GM21447 (cell line): ENCODE results near the gene SLC16A13.
"Not testable (repeated sequence)": the region's sequence is repeated elsewhere in the genome, so short reads cannot be mapped to it uniquely, and the experiment has no call there.

Experiments
- ATAC-seq: cut with Tn5 transposase; IDR thresholded peaks from one replicate; pipeline ENCODE4 v1.9.1; 2021; ENCODE audit not compliant: unreplicated experiment

Gene SLC16A13

DNA sequence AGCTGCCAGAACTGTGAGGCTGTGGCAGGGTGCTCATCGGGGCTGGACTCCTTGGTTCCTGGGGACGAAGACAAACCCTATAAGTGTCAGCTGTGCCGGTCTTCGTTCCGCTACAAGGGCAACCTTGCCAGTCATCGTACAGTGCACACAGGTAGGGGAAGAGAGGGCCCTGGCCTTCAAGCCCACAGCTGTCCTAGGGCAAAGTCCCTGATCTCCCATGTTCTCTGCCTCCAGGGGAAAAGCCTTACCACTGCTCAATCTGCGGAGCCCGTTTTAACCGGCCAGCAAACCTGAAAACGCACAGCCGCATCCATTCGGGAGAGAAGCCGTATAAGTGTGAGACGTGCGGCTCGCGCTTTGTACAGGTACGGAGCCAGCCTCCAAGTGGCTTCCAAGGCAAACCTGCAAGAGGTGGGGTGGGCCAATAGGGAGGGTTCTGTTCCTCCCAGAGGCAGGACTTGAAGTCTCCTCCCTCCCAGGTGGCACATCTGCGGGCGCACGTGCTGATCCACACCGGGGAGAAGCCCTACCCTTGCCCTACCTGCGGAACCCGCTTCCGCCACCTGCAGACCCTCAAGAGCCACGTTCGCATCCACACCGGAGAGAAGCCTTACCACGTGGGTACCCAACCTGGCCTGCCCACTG, 9.2 kb upstream of the SLC16A13 start:
- ATAC-seq = no peak

DNA sequence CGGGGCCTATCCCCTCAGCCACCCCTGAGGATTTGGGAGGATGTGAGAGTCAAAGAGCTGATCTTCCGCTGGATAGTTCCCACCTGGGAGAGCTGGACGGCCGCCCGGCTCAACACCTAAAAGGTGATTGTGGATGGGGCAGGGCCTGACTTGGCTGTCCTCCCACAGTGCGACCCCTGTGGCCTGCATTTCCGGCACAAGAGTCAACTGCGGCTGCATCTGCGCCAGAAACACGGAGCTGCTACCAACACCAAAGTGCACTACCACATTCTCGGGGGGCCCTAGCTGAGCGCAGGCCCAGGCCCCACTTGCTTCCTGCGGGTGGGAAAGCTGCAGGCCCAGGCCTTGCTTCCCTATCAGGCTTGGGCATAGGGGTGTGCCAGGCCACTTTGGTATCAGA, 8.5 kb upstream of the SLC16A13 start:
- no peak for ATAC-seq

DNA sequence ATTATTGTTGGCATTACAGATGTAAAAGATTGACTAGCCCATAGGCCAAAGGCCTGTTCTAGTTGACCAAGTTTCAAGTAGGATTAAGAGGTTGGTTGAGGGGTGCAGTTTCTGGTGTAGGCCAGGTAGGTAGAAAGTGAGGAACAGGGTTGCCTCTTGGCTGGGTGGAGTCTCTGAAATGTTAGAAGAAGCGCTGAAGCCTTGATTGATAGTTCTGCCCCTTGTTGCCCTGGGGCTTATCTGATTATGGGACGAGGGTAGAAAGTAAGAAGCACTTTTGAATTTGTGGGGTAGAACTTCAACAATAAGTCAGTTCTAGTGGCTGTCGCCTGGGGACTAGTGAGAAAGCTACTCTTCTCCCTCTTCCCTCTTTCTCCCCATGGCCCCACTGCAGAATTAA, 6.7 kb upstream of the SLC16A13 start:
- no peak for ATAC-seq

DNA sequence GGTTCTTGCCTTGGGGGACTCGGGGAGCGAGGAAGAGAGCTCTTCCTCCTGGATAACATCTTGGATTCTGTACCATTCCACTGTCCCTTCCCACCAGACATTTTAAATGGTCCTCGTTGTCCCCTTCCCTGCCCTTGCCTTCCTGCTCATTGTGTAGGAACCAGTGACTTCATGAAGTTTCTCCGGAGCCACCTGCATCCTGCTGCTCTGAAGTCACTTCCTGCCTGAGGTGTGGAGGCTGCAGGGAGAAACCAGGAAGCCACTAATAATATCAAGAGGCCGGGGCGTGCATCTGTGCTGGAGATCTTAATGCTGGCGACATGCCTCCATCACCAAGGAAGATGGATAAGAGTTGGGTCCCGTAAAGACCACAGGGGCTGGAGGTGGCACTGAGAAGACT, 6.2 kb upstream of the SLC16A13 start:
- no peak for ATAC-seq

DNA sequence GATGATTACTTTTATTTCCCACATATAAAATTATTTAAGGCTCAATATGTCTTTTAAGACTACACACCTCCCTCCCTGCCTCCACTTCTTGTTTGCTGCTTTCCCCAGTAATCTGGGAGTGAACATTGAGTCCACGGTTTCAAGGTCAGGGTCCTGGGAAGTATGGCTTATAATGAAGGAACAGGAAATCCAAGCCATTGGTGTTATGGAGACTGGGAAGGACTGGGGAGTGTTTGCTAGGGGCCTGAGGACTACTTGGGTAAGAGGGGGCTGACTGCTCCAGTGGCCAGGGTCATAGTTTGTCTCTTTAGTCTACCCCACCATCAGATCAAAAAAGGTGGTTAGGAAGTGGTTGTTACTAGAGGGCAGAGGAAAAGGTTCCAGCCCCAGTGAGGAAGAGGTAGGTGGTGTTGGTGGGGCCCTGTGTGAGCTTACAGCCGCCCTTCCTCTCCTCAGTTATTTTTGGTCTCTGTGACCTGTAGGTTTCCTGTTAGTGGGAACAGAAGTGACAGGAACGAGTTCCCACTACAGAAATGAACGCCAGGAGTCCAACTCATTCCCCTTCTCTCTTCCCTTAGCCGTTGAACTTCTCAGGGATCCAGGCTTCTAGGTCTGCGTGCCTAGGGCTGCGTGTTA, 742 bp upstream of the SLC16A13 start:
- peak; percentile 15 for ATAC-seq

DNA sequence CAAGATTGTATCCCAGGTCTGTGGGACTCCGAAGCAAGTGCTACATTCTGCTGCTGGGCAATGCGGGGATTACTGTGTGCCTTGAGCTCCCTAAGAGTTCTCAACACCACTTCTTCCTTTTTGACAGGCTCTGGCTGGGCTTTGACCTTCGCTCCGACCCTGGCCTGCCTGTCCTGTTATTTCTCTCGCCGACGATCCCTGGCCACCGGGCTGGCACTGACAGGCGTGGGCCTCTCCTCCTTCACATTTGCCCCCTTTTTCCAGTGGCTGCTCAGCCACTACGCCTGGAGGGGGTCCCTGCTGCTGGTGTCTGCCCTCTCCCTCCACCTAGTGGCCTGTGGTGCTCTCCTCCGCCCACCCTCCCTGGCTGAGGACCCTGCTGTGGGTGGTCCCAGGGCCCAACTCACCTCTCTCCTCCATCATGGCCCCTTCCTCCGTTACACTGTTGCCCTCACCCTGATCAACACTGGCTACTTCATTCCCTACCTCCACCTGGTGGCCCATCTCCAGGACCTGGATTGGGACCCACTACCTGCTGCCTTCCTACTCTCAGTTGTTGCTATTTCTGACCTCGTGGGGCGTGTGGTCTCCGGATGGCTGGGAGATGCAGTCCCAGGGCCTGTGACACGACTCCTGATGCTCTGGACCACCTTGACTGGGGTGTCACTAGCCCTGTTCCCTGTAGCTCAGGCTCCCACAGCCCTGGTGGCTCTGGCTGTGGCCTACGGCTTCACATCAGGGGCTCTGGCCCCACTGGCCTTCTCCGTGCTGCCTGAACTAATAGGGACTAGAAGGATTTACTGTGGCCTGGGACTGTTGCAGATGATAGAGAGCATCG, 2.4 kb downstream of the SLC16A13 start:
- no peak for ATAC-seq

DNA sequence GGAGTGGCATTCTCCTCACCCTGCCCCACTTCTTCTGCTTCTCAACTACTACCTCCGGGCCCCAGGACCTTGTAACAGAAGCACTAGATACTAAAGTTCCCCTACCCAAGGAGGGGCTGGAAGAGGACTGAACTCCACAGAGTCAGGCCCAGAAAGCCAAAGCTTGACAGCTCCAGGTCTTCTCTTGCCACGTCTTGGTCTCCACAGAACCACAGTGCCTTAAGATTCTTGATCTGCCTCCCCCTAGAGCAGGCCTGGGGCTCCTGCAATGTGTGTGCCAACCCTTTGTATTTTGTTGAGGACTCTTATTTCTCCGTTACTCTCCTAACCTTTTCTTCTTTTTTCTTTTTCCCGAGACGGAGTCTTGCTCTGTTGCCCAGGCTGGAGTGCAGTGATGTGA, 4.0 kb downstream of the SLC16A13 start:
- no peak for ATAC-seq

DNA sequence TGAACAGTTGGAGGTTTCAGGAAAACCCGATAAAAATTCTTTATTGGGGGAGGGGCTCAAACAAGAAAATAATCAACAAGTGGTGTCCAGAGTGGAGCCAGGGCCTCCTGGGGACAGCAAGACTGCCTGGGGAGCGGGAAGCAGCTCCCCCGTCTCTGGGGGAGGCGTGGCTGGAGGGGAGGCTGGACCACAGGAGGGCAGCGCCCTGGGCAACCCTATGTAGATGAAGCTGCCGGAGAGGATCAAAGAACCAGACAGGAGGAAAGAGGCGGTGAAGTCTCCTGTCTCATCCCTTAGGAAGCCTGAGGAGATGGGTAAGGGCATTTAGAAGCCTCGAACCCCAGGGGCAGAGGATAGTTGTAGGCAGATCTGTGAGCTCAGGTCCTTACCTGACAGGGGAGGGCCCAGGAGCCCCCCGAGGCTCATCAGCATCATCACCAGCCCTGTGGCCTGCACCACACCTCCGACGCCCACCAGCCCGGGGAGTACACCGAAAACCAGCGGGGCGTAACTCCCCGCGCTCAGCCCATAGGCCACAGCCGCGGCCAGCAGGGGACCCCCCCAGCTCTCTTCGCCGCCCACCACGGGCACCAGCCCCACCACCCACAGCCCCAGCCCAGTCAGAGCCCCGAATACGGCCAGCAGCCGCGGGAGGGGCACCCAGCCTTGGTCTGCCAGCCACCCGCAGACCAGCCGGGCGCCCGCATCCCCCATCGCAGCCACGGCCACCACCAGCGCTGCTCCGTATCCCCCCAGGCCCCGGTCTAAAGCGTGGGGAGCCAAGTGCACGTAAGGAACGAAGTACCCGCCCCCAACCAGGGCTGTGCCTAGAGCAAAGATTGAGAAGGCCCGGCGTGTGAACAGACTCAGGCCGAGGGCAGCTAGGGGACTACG, 6.0 kb downstream of the SLC16A13 start:
- no peak for ATAC-seq

DNA sequence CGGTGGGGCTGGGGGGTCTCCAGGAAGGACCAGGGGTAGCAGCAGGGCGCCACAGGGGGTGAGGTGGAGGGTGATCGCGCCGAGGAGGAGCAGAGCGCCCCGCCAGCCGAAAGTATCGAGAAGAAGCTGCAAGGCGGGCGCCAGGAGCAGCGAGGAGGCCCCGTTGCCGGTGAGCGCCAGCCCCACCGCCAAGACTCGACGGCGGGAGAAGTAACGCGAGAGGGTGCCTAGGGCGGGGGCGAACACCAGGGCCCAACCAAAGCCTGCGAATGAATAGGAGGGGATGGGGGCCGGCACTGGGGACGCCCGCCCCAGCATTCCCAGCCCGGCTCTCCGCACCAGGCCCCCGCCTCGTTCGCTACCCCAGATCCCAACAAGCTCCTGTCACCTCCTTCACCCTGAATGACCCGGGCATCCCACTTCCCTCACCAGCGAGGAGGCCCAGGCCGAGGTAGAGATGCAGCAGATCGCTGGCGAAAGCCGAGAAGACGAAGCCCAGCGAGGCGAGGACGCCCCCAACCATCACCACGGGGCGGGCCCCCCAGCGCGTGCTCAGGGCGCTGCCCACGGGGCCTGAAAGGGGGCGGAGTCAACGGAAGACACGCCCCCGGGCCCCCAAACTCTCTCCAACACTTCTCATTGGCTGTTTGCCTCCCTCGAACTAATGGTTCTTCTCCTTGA, 6.8 kb downstream of the SLC16A13 start:
- no peak for ATAC-seq

DNA sequence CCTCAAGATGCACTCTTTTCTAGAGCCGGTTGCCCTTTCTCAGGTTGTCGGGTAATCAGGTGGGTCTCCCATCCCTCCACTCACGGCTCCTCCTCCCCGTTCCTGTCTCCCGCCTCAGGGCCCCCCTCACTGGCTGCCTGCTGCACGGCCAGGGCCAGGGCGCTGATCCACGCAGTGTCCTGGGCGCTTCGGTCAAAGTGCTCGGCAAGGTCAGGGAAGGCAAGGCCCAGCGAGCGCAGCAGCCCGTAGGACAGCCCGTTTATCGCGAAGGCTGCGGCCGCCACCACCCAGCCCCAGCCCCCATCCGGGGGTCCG, 7.3 kb downstream of the SLC16A13 start:
- ATAC-seq = no peak

DNA sequence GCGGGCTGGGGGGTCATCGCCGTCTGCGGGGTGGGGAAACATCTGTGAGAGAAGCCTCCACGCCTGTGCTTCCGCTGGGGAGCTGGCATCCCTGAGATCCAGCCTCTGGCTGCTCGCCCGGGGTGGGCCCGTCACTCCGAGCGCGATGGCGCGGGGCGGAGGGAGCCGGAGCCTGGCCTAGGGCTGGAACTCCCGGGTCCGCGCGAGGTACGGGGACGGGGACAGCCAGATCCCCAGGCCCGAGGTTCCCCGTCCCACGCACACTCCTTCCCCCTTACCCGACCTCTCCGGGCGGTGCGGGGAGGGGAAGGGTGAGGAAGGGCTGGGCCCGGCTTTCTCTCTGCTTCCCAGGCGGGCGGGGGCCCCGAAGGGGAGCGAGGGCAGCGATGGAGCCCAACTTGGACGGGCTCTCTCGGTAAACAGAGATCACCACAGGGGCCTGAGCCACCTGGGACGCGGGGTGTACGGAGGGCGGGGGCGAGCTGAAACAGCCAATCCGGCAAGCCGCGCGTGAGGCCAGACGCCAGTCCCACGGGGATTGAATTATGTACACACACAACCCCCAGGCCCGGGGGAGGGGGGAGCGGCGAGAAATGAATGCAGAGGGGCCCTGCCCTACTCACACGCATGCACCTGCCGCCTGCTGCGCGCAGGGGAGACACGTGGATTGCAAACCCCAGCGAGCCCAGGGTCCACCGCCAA, 7.8 kb downstream of the SLC16A13 start, which contains the start of gene SLC16A11:
TSS of gene SLC16A11 (minus strand) at position 596 of the 702 bp plus-strand sequence. CDS start at position 17, 579 bp downstream.
- no peak for ATAC-seq

DNA sequence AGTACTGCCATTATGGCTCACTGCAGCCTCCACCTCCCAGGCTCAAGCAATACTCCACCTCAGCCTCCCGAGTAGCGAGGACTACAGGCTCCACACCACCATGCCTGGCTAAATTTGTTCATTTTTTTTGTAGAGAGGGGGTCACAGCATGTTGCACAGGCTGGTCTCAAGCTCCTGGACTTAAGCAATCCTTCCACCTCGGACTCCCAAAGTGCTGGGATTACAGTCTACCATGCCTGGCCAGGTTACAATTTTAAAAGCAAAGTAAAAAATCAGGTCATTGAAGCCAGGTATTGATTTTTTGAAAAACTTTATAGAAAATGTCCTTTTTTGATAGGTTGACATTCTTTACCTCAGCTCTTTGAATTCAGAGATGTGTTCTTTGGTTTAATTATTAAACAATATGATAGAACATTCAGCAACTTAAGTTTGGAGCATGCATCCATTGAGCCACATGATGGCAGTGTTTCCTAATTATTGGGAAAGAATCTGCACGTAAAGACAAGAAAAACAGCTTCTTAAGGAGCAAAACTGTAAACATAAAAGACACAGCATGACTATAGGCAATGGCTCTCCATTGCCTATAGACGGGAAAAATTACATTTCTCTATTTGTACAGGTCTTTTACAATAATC, 9.8 kb downstream of the SLC16A13 start:
- no peak for ATAC-seq

DNA sequence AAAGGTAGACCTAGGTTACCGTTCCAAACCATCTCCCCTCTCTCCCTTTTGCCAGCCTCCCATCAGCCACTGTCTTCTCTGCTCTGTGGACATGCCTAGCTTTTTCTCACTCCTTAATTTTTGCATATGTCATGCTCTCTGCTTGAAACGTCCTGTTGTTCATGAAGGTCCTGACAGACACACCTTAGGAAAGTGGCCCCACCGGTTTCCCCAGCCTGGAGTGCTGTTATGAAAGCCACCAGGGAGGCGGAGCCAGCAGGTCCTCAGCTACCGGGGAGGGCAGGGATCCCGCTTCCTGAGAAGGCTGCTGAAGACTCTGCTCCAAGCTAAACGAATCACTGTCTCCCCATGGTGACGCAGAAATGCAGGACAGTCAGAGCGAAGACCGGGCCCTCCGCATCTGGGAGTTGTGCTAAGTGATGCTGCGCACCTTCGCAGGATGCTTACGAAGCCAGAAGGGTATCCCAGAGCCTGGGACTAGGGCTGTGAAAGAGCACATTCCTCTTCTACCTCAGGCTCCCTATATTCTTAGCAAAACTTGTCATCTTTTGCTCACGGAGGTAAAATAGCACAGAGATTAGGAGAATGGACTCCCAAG, 10.4 kb downstream of the SLC16A13 start:
- ATAC-seq = no peak

DNA sequence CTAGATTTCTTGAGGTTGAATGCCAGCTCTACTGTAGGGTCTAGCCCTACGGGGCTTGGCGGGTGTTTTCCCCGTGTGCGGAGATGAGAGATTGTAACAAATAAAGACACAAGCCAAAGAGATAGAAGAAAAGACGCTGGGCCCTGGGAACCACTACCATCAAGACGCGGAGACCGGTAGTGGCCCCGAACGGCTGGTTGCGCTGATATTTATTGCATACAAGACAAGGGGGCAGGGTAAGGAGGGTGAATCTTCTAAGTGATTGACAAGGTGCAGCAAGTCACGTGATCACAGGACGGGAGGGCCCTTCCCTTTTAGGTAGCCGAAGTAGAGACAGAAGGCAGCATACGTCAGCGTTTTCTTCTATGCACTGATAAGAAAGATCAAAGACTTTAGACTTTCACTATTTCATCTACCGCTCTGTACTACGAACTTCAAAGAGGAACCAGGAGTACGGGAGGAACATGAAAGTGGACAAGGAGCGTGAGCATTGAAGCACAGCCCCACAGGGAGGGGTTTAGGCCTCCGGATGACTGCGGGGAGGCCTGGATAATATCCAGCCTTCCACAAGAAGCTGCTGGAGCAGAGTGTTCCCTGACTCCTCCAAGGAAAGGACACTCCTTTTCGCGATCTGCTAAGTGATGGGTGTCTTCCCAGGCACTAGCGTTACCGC, 11.0 kb downstream of the SLC16A13 start:
- not testable (repeated sequence) for ATAC-seq

DNA sequence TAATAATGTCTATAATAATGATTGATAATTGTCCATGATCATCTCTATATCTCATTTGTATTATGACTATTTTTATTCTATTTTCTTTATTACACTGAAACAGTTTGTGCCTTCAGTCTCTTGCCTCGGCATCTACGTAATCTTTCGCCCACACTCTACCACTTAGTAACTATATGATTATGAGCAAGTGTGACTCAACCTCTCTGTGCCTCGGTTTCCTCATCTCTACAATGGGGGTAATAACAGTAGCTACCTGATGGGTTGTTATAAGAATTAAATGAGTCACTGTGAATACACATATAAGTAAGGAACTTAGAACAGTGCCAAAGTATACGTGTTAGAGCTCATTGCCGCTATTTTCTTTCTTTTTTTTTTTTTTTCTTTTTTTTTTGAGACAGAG, 11.8 kb downstream of the SLC16A13 start:
- ATAC-seq = no peak

DNA sequence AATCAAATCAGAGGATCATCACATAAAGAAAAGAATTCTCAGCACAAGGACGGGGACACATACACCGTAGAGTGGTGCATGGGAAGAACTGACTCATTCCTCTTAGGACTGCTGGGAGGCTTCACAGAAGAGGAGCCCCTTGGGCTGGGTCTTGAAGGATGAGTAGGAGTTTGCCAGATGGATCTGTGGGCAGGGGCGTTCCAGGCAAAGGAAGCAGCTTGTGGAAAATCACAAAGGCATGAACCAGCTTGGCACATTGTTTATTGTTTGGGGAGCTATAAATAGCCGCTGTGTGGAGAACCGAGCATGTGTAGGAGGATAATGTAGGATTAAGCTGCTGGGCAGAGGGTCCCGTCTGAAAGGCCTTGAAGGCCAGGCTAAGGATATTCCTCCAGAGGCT, 13.2 kb downstream of the SLC16A13 start:
- ATAC-seq = no peak

DNA sequence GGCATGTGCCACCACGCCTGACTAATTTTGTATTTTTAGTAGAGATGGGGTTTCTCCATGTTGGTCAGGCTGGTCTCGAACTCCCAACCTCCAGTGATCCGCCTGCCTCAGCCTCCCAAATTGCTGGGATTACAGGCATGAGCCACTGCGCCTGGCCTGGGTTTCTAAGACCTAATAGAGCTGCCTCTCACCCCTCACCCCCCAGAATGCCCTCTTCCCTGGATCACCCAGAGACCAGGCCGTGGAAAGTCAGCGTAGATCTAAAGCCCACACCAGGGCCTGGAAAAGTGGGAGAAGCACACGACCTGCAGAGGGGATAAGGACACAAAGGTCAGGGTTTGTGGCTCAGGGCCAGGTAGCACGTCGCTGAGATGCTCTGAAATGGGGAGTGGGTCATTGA, 14.8 kb downstream of the SLC16A13 start:
- ATAC-seq = not testable (repeated sequence)

DNA sequence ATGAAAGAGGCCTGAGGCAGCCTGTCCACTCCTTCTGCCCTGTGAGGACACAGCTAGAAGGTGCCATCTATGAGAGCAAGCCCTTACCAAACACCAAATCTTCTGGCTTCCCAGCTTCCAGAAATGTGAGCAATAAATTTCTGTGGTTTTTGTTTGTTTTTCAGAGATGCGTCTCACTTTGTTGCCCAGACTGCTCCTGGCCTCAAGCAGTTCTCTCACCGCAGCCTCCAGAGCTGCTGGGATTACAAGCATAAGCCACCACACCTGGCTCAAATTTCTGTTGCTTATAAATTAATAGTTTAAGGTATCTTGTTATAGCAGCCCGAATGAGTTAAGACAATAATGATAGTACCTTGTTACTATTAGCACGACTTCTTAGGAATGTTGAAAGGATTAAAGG, 20.6 kb downstream of the SLC16A13 start:
- no peak for ATAC-seq
